Measurements from ENCODE around the gene TSPAN9. TPM values are rescaled to one million over a fixed set of nuclear protein-coding genes. Genes with fewer than 3 reads are reported as not detected.

Gene TSPAN9
- total RNA-seq, 1 donor from 2014 or later: 49.4 TPM

- DNase-seq (ENCODE audit: low spot score in 2 of 2, unreplicated experiment in 2 of 2): no peak
- H3K36me3 Mint-ChIP-seq: no peaks in the 10 kb centered on the region
- H3K27me3 Mint-ChIP-seq (ENCODE audit: low read depth): no peaks in the 10 kb centered on the region
- H3K4me1 Mint-ChIP-seq: peaks cover 4% of the 10 kb centered on the region
- no peak overlapping the region for H3K4me3 Mint-ChIP-seq
- TF ChIP-seq CTCF (IDR thresholded peaks at IDR 0.05; ENCODE audit: unreplicated experiment): no peak
- H3K27ac Mint-ChIP-seq: no peak overlapping the region
- no peaks in the 10 kb centered on the region for H3K9me3 Mint-ChIP-seq
Observed at GRCh38 chr12:3255057-3255456, 177.9 kb downstream of the TSPAN9 start.

- no peaks in the 10 kb centered on the region for H3K27me3 Mint-ChIP-seq (ENCODE audit: low read depth)
- no peak overlapping the region for H3K4me3 Mint-ChIP-seq
- no peaks in the 10 kb centered on the region for H3K36me3 Mint-ChIP-seq
- DNase-seq (ENCODE audit: low spot score in 2 of 2, unreplicated experiment in 2 of 2): no peak
- H3K27ac Mint-ChIP-seq: no peak overlapping the region
- no peak for TF ChIP-seq CTCF (IDR thresholded peaks at IDR 0.05; ENCODE audit: unreplicated experiment)
- H3K9me3 Mint-ChIP-seq: no peaks in the 10 kb centered on the region
- H3K4me1 Mint-ChIP-seq: peaks cover 4% of the 10 kb centered on the region
Observed at GRCh38 chr12:3256103-3256631, 179.0 kb downstream of the TSPAN9 start.

GRCh38 chr12:3257411-3257810, 180.2 kb downstream of the TSPAN9 start:
- no peak overlapping the region for H3K27ac Mint-ChIP-seq
- H3K4me1 Mint-ChIP-seq: no peaks in the 10 kb centered on the region

GRCh38 chr12:3259973-3260372, 182.8 kb downstream of the TSPAN9 start:
- Mint-ChIP-seq H3K9me3 (no peaks in the 10 kb centered on the region), H3K4me1 (peaks cover 15% of the 10 kb centered on the region), H3K27me3 (ENCODE audit: low read depth) (no peaks in the 10 kb centered on the region), H3K4me3 (no peak overlapping the region), H3K27ac (no peak overlapping the region), H3K36me3 (no peaks in the 10 kb centered on the region)
- no peak for TF ChIP-seq CTCF (IDR thresholded peaks at IDR 0.05; ENCODE audit: unreplicated experiment)
- no peak for DNase-seq (ENCODE audit: low spot score in 2 of 2, unreplicated experiment in 2 of 2)

More at GRCh38 chr12:3257411-3257810, 180.2 kb downstream of the TSPAN9 start:
- Mint-ChIP-seq H3K9me3 (no peaks in the 10 kb centered on the region), H3K36me3 (no peaks in the 10 kb centered on the region), H3K27me3 (ENCODE audit: low read depth) (no peaks in the 10 kb centered on the region), H3K4me3 (no peak overlapping the region)
- no peak for TF ChIP-seq CTCF (IDR thresholded peaks at IDR 0.05; ENCODE audit: unreplicated experiment)
- DNase-seq (ENCODE audit: low spot score in 2 of 2, unreplicated experiment in 2 of 2): no peak

GRCh38 chr12:3261782-3262359, 184.7 kb downstream of the TSPAN9 start:
- no peaks in the 10 kb centered on the region for H3K27me3 Mint-ChIP-seq (ENCODE audit: low read depth)
- H3K4me3 Mint-ChIP-seq: no peak overlapping the region
- no peak overlapping the region for H3K27ac Mint-ChIP-seq
- DNase-seq (ENCODE audit: low spot score in 2 of 2, unreplicated experiment in 2 of 2): no peak
- no peak for TF ChIP-seq CTCF (IDR thresholded peaks at IDR 0.05; ENCODE audit: unreplicated experiment)
- H3K36me3 Mint-ChIP-seq: no peaks in the 10 kb centered on the region
- peaks cover 15% of the 10 kb centered on the region for H3K4me1 Mint-ChIP-seq
- no peaks in the 10 kb centered on the region for H3K9me3 Mint-ChIP-seq

Data from mesothelial cell of epicardium (in vitro differentiated cells).